ENCODE measurements around the gene C11orf21.

- TF ChIP-seq YY1 (IDR thresholded peaks at IDR 0.05; ENCODE audit: low read depth, low read length): no peak
- TF ChIP-seq PML (IDR thresholded peaks at IDR 0.05; ENCODE audit: low read length): no peak
- no peak for TF ChIP-seq DPF2 (IDR thresholded peaks at IDR 0.05)
Measured at GRCh38 chr11:2277933-2278523, 23.7 kb downstream of the C11orf21 start.
